GM18951 (cell line): ENCODE data around the gene ESPNL.
"Not testable (repeated sequence)": the region's sequence is repeated elsewhere in the genome, so short reads cannot be mapped to it uniquely, and the experiment has no call there.

Source experiments
- POLR2A ChIP-seq: IDR thresholded peaks from 4 replicates; pipeline ENCODE4 v1.6.1; 2011; ENCODE audit warnings: mild to moderate bottlenecking; ENCODE audit not compliant: insufficient read length, insufficient read depth; ENCODE audit errors: extremely low read depth
- in situ Hi-C: fragments of 300-500 bp; cut with MboI; formaldehyde crosslinking; loops from one replicate; pipeline ENCODE4 v1.12.0; 2022; ENCODE audit warnings: low sequenced_read_pairs, mixed read lengths, inconsistent platforms; ENCODE audit not compliant: unreplicated experiment

Gene ESPNL, protein sequence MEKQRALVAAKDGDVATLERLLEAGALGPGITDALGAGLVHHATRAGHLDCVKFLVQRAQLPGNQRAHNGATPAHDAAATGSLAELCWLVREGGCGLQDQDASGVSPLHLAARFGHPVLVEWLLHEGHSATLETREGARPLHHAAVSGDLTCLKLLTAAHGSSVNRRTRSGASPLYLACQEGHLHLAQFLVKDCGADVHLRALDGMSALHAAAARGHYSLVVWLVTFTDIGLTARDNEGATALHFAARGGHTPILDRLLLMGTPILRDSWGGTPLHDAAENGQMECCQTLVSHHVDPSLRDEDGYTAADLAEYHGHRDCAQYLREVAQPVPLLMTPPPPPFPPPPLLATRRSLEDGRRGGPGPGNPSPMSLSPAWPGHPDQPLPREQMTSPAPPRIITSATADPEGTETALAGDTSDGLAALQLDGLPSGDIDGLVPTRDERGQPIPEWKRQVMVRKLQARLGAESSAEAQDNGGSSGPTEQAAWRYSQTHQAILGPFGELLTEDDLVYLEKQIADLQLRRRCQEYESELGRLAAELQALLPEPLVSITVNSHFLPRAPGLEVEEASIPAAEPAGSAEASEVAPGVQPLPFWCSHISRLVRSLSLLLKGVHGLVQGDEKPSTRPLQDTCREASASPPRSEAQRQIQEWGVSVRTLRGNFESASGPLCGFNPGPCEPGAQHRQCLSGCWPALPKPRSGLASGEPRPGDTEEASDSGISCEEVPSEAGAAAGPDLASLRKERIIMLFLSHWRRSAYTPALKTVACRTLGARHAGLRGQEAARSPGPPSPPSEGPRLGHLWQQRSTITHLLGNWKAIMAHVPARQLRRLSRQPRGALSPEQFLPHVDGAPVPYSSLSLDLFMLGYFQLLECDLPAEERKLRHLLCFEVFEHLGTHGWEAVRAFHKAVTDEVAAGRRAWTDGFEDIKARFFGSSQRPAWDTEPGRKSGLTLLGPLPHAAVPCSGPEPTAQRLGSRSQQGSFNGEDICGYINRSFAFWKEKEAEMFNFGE

DNA sequence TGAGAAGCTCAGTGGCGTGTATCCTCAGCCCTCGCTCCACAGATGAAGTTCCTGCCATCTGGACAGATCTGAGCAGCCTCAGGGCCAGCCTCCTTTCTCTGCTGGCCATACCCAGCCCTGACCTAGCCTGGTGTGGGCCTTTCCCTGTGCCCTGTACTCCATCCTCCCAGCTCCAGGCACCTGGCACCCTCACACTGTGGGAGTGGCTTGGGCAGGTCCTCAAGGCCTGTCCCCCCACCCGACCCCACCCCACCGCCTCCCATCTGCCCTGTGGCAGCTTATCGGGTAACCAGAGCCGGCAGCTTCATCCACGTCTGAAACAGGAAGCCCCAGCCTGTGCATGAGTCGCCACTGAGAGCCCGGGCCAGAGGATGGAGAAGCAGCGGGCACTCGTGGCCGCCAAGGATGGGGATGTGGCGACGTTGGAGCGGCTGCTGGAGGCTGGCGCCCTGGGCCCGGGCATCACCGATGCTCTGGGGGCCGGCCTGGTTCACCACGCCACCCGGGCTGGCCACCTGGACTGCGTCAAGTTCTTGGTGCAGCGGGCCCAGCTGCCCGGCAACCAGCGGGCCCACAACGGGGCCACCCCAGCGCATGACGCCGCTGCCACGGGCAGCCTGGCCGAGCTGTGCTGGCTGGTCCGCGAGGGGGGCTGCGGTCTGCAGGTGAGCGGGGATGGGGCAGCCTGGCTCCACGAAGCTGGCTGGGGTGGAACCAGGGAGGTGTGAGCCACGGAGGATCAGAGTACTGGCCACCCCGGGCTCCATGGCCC, at the start of gene ESPNL:
TSS of gene ESPNL (plus strand) at position 292 of the 772 bp plus-strand sequence. CDS start at position 372, 80 bp downstream.
- in situ Hi-C loops: no loop called here
- no peak for TF ChIP-seq POLR2A

DNA sequence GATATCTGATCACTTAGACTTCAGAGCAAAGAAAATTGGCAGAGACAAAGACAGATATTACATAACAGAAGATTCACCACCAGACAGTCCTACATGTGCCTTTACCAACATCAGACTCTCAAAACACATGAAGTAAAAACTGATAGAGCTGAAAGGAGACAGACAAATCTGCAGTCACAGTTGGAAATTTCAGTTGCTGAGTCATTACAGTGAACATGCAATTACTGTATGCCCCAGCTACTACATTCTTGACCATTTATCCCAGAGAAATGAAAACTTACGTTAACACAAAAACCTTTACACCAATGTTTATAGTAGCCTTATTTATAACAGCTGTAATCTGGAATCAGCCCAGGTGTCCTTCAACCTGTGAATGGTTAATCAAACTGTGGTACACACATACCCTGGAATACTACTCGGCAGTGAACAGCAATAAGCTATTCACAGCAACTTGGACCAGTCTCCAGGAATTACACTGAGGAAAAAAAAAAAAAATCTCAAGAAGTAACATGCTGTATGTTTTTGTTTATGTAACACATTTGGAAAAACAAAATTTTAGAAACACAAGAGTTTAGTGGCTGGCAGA, 46.9 kb upstream of the ESPNL start:
- TF ChIP-seq POLR2A: no peak
- in situ Hi-C loops: no loop called here

DNA sequence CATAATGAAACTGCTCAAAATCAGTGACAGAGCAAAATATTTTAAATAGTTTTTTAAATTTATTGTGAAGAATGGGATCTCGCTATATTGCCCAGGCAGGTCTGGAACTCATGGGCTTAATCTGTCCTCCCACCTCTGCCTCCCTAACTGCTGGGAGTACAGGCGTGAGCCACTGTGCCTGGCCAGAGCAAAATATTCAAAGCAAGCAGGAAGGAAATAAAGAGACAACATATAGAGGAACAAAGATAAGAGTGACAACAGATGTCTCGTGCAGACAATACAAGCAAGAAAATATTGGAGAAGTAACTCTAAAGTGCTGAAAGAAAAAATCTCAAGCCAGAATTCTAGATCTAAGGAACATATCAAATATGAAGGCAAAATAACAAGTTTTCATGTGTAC, 44.3 kb upstream of the ESPNL start:
- in situ Hi-C loops: no loop called here
- no peak for TF ChIP-seq POLR2A

DNA sequence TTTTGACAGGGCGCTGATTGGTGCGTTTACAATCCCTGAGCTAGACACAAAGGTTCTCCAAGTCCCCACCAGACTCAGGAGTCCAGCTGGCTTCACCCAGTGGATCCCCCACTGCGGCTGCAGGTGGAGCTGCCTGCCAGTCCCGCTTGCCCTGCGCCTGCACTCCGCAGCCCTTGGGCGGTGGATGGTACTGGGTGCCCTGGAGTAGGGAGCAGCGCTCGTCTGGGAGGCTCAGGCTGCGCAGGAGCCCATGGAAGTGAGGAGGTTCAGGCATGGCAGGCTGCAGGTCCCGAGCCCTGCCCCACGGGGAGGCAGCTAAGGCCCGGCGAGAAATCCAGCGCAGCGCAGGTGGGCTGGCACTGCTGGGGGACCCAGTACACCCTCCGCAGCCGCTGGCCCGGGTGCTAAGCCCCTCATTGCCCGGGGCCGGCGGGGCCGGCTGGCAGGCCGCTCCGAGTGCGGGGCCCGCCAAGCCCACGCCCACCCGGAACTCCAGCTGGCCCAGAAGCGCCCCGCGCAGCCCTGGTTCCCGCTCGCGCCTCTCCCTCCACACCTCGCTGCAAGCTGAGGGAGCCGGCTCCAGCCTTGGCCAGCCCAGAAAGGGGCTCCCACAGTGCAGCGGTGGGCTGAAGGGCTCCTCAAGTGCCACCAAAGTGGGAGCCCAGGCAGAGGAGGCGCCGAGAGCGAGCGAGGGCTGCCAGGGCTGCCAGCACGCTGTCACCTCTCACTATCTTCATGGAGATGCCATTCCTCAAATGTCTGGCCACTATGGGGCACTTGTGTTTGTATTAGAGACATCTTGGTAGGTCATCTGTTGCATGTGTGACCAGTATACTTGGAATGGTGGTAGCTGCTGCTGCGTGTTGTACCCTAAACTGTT, 42.2 kb upstream of the ESPNL start:
- in situ Hi-C loops: not testable (repeated sequence)

DNA sequence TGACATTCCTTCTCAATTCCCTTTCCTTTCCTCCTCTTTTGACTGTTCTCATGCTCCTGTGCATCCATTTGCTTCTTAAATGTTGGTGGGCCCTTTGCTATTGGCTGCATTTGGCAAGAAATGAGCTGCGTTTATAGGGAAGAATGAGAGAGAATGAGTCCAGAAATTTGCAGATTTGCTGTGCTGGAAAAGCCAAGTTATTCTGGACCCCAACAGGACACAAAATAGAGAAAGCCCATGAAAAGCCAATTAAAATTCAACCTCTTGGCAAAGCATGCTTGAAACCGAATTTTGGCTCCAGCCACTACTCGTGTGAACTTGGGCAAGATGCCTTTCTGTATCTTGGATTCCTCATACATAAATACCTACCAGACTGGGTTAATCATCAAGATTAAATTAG, 40.6 kb upstream of the ESPNL start:
- in situ Hi-C loops: no loop called here
- no peak for TF ChIP-seq POLR2A

DNA sequence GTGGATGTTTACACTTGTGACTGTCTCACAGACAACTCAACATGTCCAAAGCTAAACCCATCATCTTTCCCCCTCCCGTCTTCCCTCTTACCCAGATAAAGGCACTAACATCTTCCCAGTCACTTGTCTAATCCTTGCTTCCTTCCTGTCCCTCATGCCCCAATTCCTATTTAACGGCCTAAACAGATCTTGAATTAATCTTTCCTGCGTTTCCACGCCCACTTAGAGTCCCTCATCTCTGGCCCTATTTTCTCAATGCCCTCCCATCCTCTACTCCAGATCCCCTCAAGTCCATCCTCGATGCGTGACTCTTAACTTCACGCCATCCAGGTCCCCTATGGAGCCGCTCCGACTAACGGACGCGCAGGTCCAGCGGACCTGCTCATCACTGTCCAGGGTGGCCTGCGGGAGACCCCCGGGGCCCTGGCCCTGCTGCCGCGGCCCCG, 40.0 kb upstream of the ESPNL start:
- in situ Hi-C loops: no loop called here
- no peak for TF ChIP-seq POLR2A

DNA sequence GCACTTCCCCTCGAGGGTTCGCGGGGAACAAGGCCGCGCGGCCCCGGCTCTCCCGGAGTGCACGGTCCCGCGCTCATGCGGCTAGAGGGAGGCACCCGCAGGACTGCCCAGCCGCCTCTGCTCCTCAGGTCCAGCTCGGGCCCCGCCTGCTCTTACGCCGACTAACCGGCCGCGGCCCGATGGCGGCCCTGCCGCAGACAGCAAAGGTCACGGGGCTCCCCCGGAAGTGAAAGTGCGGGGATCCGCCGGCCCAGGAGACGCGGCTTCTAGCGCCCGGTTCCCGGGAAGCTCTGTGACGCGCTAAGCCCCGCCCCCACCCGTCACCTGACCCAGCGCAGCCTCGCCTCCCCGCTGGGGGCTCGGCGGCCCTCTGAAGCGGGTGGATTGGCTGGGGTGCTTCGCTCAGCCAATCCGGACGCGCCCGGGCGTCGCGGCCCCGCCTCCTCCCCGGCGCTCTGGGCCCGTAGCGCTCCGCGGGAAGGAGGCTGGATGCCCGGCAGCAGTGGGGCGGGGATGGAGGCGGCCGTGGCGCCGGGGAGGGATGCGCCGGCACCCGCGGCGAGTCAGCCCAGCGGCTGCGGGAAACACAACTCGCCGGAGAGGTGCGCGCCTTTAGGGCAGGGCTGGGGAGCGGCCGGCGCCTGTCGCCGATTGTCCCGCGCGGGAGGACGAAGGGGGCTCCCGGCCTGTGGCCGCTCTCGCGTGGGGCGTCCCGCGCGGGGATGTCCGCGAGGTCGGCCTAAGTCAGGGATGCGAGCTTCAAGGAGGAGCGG, 39.4 kb upstream of the ESPNL start, which contains the start of gene SCLY:
TSS of gene SCLY (plus strand) at position 460 of the 773 bp plus-strand sequence. CDS start at position 514, 54 bp downstream.
- in situ Hi-C loops: no loop called here

DNA sequence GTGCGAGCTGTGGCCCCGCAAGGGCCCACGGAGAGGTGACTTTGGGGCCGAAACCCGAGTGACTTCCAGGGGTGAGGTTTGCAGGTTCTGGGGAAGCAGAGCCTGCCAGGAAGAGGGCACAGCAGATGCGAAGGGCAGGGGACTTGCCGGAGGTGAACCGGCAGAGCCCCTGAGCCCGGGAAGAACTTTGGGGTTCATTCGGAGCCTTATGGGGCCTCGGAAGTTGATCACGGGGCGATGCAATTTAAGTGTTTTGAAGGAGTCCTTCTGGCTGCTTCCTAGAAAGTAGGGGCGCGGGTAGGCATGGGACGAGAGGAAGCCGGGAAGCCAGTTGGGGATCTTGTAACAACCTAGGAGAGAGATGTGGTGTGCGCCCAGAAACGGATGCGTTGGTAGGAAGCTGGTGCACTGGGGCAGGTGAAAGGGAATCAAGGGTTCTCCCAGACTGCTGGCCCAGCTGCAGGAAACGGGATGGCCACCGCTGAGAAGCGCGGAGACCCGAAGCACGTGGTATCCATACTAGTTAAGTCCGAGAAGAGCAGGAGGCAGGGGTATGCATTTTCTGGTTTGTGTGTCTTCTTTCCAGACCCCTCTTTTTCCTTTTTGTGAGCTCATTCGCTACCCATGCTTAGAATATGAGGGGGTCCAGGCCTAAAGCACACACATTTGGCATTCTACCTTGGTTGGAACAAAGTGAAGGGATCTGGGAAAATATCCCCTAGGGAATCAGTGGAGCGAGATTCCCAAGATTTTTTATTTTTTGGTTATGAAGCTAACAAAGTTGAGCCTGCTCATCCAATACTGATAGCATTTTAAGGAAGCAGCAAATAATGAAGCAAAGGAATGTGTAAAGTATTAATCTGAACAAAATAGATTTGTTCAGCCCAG, 38.6 kb upstream of the ESPNL start:
- in situ Hi-C loops: no loop called here
- no peak for TF ChIP-seq POLR2A

More for the DNA sequence above, 39.4 kb upstream of the ESPNL start, which contains the start of gene SCLY:
- peak; percentile 89 for TF ChIP-seq POLR2A

DNA sequence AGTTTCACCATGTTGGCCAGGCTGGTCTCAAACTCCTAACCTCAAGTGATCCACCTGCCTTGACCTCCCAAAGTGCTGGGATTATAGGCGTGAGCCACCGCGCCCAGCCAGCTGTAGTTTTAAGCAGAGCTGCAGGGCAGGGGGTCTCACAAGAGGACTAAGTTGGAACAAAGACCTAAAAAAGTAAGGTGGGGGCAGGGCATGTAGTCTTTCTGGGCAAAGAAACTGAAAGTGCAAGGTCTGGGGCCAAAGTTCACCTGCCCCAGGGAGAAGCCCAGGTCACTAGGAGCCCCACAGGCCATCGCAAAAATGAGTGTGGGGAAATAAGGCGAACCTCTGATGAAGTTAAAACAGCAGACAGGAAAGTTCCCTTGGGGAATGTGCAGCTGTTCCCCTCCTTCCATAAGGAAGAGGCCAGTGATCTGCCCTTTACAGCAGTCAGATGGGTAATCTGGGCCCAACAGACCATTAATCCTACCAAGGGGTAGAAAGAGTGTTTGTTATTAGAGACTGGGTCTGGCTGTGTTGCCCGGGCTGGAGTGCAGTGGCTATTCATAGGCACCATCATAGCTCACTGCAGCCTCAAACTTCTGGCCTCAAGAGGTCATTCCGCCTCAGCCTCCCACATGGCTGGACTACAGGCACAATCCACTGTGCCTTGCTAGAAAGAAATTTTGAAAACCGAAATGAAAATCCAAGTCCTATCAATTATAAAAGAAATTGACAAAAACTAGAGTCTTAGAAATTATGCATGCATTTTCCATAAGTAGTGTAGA, 36.5 kb upstream of the ESPNL start:
- no peak for TF ChIP-seq POLR2A
- in situ Hi-C loops: no loop called here
